ENCODE data around the gene PREB. TPM values are rescaled to one million over a fixed set of nuclear protein-coding genes. Genes with fewer than 3 reads are reported as not detected.
"Not testable (repeated sequence)": the region's sequence is repeated elsewhere in the genome, so short reads cannot be mapped to it uniquely, and the experiment has no call there.

The PREB gene
- total RNA-seq, 1 donor from 2014 or later = 53.6 TPM

DNA sequence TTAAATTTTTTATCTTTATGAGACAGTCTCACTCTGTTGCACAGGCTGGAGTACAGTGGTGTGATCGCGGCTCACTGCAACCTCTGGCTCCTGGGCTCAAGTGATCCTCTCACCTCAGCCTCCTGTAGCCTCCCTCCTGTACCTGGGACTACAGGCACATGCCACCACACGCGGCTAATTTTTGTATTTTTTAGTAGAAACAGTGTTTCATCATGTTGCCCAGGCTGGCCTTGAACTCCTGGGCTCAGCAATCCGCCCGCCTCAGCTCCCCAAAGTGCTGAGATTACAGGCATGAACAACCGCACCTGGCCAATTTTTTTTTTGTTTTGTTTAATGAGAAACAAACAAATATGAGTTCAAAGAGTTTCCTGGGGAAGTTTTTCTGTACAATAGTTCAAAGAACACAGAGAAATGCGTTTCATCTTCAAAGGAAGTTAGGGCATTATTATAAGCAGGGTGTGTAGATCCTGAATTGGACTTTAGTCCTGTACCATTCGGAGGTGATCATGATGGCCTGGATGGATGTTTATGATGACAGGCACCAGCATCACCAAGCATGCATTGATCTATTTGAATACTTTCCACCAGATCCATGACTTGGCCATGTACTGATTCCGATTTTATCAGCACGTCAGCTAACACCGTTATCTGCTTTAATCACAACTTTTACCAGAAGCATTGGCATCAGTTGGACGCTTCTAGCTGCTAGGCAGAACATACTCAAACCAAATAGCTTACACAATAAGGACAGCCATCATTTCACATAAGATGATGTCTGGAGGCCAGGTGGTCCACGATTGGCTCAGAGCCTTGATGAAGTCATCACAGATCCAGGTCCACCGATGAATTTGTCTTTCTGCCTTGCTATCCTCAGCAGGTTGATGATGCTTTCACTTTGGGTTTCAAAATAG is 43.3 kb upstream of the PREB start:
- TF ChIP-seq CTCF (conservative IDR thresholded peaks at IDR 0.05) = no peak

DNA sequence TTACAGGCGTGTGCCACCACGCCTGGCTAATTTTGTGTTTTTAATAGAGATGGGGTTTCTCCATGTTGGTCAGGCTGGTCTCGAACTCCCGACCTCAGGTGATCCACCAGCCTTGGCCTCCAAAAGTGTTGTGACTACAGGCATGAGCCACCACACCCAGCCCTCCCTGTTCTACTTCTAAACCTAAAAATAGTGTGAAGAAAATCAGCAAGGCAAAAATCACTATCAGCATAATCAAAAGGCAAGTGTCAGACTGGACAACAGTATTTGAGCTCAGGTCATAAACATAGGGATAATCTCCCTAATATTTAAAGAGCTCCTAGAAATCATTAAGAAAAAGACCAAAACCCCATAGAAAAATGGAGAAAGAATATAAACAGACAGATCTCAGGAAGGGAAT is 41.3 kb upstream of the PREB start:
- H3K4me1 Mint-ChIP-seq (ENCODE audit: unreplicated experiment); H3K27ac Mint-ChIP-seq; DNase-seq (ENCODE audit: extremely low spot score, unreplicated experiment); H3K9me3 Mint-ChIP-seq; H3K36me3 Mint-ChIP-seq; H3K4me3 Mint-ChIP-seq; H3K27me3 Mint-ChIP-seq: not testable (repeated sequence)

More for the DNA sequence above, 43.3 kb upstream of the PREB start:
- no peak overlapping the region for H3K27ac Mint-ChIP-seq
- no peaks in the 10 kb centered on the region for H3K4me1 Mint-ChIP-seq (ENCODE audit: unreplicated experiment)
- no peaks in the 10 kb centered on the region for H3K36me3 Mint-ChIP-seq
- DNase-seq (ENCODE audit: extremely low spot score, unreplicated experiment) = no peak
- H3K4me3 Mint-ChIP-seq = no peak overlapping the region
- peaks cover 3% of the 10 kb centered on the region for H3K27me3 Mint-ChIP-seq
- no peaks in the 10 kb centered on the region for H3K9me3 Mint-ChIP-seq

- no peak overlapping the region for H3K27ac Mint-ChIP-seq
- no peaks in the 10 kb centered on the region for H3K9me3 Mint-ChIP-seq
- TF ChIP-seq CTCF (conservative IDR thresholded peaks at IDR 0.05) = no peak
Observed at GRCh38 chr2:27175330-27175729, 40.9 kb upstream of the PREB start.

GRCh38 chr2:27174638-27175037 is 40.2 kb upstream of the PREB start:
- Mint-ChIP-seq H3K27ac (no peak overlapping the region), H3K9me3 (no peaks in the 10 kb centered on the region), H3K27me3 (peaks cover 13% of the 10 kb centered on the region), H3K4me1 (ENCODE audit: unreplicated experiment) (no peaks in the 10 kb centered on the region), H3K4me3 (no peak overlapping the region), H3K36me3 (no peaks in the 10 kb centered on the region)
- no peak for TF ChIP-seq CTCF (conservative IDR thresholded peaks at IDR 0.05)
- DNase-seq (ENCODE audit: extremely low spot score, unreplicated experiment) = no peak

More at GRCh38 chr2:27175330-27175729, 40.9 kb upstream of the PREB start:
- Mint-ChIP-seq H3K4me1 (ENCODE audit: unreplicated experiment) (no peaks in the 10 kb centered on the region), H3K4me3 (no peak overlapping the region), H3K36me3 (no peaks in the 10 kb centered on the region), H3K27me3 (peaks cover 6% of the 10 kb centered on the region)
- no peak for DNase-seq (ENCODE audit: extremely low spot score, unreplicated experiment)

DNA sequence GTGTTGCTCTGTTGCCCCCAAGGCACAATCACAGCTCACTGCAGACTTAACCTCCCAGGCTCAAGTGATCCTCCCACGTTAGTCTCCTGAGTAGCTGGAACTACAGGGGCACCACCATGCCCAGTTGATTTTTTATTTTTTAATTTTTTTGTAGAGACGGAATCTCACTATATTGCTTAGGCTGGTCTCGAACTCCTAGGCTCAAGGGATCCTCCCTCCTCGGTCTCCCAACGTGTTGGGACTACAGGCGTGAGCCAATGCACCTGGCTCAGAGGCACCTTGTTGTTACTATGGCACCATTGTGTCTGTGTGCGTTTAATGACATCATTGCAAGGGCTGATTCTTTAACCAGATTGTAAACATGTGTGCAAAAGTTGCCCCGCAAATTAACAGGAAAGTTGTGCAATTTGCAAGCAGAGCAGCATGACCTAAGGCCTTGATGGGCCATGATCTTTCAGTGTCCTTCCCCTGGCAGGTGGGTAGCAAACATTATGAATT is 37.0 kb upstream of the PREB start:
- H3K9me3 Mint-ChIP-seq = no peaks in the 10 kb centered on the region
- no peaks in the 10 kb centered on the region for H3K36me3 Mint-ChIP-seq
- TF ChIP-seq CTCF (conservative IDR thresholded peaks at IDR 0.05) = no peak
- no peaks in the 10 kb centered on the region for H3K4me1 Mint-ChIP-seq (ENCODE audit: unreplicated experiment)
- peaks cover 20% of the 10 kb centered on the region for H3K27me3 Mint-ChIP-seq
- DNase-seq (ENCODE audit: extremely low spot score, unreplicated experiment) = no peak
- H3K27ac Mint-ChIP-seq = no peak overlapping the region
- H3K4me3 Mint-ChIP-seq = no peak overlapping the region

- no peak overlapping the region for H3K4me3 Mint-ChIP-seq
- no peaks in the 10 kb centered on the region for H3K36me3 Mint-ChIP-seq
- no peak for TF ChIP-seq CTCF (conservative IDR thresholded peaks at IDR 0.05)
- no peak overlapping the region for H3K27ac Mint-ChIP-seq
- no peak for DNase-seq (ENCODE audit: extremely low spot score, unreplicated experiment)
- H3K27me3 Mint-ChIP-seq = peaks cover 20% of the 10 kb centered on the region
- no peaks in the 10 kb centered on the region for H3K4me1 Mint-ChIP-seq (ENCODE audit: unreplicated experiment)
- H3K9me3 Mint-ChIP-seq = no peaks in the 10 kb centered on the region
Observed at GRCh38 chr2:27170581-27171337, 36.3 kb upstream of the PREB start.
